ENCODE data around the gene NCAPG.

DNA sequence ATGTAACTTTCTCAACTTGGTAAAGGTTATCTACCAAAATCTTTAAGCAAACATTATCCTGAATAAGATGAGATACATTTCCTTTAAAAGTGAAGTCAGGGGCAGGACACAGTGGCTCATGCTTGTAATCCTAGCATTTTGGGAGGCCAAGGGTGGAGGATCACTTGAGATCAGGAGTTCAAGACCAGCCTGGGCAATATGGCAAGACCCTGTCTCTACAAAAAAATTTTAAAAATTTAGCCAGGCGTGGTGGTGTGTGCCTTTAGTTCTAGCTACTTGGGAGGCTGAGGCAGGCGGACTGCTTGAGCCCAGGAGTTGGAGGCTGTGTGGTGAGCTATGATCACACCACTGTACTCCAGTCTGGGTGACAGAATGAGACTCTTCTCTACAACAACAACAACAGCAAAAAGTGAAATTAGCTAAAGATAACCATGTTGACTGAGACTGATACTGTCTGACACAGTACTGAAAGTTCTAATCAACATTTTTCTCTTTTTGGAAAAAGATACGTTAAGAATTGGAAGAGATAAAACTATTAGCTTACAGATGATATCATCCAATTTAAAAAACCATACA, 5.1 kb upstream of the NCAPG start:
- TF ChIP-seq POLR2AphosphoS5 (IDR thresholded peaks at IDR 0.05; ENCODE audit: low read depth, low read length) (no peak), TAF1 (IDR thresholded peaks at IDR 0.05; ENCODE audit: borderline replicate concordance, insufficient read depth, low read length) (no peak)
- TF ChIP-seq, protein P1, sequence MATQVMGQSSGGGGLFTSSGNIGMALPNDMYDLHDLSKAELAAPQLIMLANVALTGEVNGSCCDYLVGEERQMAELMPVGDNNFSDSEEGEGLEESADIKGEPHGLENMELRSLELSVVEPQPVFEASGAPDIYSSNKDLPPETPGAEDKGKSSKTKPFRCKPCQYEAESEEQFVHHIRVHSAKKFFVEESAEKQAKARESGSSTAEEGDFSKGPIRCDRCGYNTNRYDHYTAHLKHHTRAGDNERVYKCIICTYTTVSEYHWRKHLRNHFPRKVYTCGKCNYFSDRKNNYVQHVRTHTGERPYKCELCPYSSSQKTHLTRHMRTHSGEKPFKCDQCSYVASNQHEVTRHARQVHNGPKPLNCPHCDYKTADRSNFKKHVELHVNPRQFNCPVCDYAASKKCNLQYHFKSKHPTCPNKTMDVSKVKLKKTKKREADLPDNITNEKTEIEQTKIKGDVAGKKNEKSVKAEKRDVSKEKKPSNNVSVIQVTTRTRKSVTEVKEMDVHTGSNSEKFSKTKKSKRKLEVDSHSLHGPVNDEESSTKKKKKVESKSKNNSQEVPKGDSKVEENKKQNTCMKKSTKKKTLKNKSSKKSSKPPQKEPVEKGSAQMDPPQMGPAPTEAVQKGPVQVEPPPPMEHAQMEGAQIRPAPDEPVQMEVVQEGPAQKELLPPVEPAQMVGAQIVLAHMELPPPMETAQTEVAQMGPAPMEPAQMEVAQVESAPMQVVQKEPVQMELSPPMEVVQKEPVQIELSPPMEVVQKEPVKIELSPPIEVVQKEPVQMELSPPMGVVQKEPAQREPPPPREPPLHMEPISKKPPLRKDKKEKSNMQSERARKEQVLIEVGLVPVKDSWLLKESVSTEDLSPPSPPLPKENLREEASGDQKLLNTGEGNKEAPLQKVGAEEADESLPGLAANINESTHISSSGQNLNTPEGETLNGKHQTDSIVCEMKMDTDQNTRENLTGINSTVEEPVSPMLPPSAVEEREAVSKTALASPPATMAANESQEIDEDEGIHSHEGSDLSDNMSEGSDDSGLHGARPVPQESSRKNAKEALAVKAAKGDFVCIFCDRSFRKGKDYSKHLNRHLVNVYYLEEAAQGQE (IDR thresholded peaks at IDR 0.05; ENCODE audit: insufficient read depth in 1 of 2, low read depth in 2 of 2, low read length in 2 of 2): no peak
